Aorta (tissue), 5 donors: Measurements from ENCODE around the gene INSM1. TPM values are rescaled to one million over a fixed set of nuclear protein-coding genes. Genes with fewer than 3 reads are reported as not detected.
"Not testable (repeated sequence)": the region's sequence is repeated elsewhere in the genome, so short reads cannot be mapped to it uniquely, and the experiment has no call there.

Experiments used
- ATAC-seq: fragments of 200-7000 bp; cut with Tn5 transposase; one replicate; pipeline ENCODE4 v1.9.1; 2022; ENCODE audit warnings: moderate library complexity; ENCODE audit not compliant: low FRiP score
- DNase-seq, 2 donors: peaks; one replicate each; pipeline ENCODE4 v3.0.0-alpha.2; 2020
- H3K27ac ChIP-seq, 2 donors: one replicate each; pipeline ENCODE4 v1.5.1; 2013; ENCODE audit warnings: low read length in 2 of 2, mild to moderate bottlenecking in 2 of 2, moderate library complexity in 2 of 2, control low read depth in 1 of 2, inconsistent platforms in 1 of 2, low read depth in 1 of 2
- H3K27me3 ChIP-seq, 2 donors: one replicate each; pipeline ENCODE4 v1.6.1; 2013; ENCODE audit warnings: control low read depth in 1 of 2, low read length in 1 of 2, mild to moderate bottlenecking in 1 of 2, moderate library complexity in 1 of 2; ENCODE audit not compliant: insufficient read depth in 2 of 2, control insufficient read depth in 1 of 2
- H3K36me3 ChIP-seq, 2 donors: one replicate each; pipeline ENCODE4 v1.6.1; 2013; ENCODE audit warnings: control low read depth in 1 of 2, low read length in 1 of 2, mild to moderate bottlenecking in 1 of 2; ENCODE audit not compliant: insufficient read depth in 2 of 2, control insufficient read depth in 1 of 2
- H3K4me1 ChIP-seq, 2 donors: one replicate each; pipeline ENCODE4 v1.6.1; 2013; ENCODE audit warnings: low read length in 2 of 2, control low read depth in 1 of 2, mild to moderate bottlenecking in 1 of 2, moderate library complexity in 1 of 2; ENCODE audit not compliant: insufficient read depth in 2 of 2, control insufficient read depth in 1 of 2
- H3K4me3 ChIP-seq, 2 donors: one replicate each; pipeline ENCODE4 v1.5.1; 2013; ENCODE audit warnings: low read length in 2 of 2, control low read depth in 1 of 2, mild to moderate bottlenecking in 1 of 2
- H3K9me3 ChIP-seq: one replicate; pipeline ENCODE4 v1.6.1; 2013; ENCODE audit warnings: mild to moderate bottlenecking, low read length; ENCODE audit not compliant: control insufficient read depth
- WGBS, 2 donors: extraction: QIAGEN DNeasy Blood & Tissue Kit; methylation state at CpG; one replicate each; pipeline ENCODE4 v1.1.7; 2013; 5-methylcytosine and 5-hydroxymethylcytosine counted together
- intact Hi-C, 2 donors: fragments of 100-400 bp; cut with DNase I; formaldehyde crosslinking; loops; one replicate each; pipeline versions ENCODE4 v1.14.2 to v1.15.0; 2022
- polyA plus RNA-seq, 2 donors: library from polyadenylated mRNA; stranded (reverse); fragments of 200-250 nt; gene quantifications; one replicate each; pipeline ENCODE4 v1.2.3, GENCODE V29; 2013
- total RNA-seq, 2 donors: library from RNA; stranded (reverse); fragmentation: NEBNext Ultra II Directional; extraction: Animal tissue kit (Norgen Biotek cat#: 25700); gene quantifications; one replicate each; pipeline ENCODE4 v1.2.1, GENCODE V29; 2021
- donor health status: healthy with polysubstance abuse.
- donor health status: Bipolar disorder and iron deficiency.
- donor health status: DM: no; HTN: no; CAD: no.
- donor health status: DM: no; HTN: no; CAD: no.
- donor health status: DM: yes; HTN: yes; CAD: no.

INSM1 gene
- total and polyA plus RNA-seq, 4 donors = 0.25 TPM; not detected in 3

DNA sequence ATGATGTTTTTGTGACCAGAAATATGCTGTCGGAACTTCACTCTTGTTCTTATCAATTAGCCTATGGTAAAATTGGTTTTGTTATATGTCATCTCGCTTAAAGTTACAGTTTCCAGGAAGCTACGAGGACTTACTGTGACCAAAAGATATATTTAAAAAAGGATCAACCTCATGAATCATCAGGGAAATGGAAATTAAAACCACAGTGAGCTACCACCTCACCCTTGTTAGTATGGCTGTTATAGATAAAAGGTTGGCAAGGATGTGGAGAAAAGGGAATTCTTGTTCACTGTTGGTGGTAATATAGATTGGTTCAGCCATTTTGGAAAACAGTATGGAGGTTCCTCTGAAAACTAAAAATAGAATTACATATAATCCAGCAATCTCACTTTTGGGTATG is 14.3 kb upstream of the INSM1 start:
- no peak overlapping the region for H3K27ac ChIP-seq

DNA sequence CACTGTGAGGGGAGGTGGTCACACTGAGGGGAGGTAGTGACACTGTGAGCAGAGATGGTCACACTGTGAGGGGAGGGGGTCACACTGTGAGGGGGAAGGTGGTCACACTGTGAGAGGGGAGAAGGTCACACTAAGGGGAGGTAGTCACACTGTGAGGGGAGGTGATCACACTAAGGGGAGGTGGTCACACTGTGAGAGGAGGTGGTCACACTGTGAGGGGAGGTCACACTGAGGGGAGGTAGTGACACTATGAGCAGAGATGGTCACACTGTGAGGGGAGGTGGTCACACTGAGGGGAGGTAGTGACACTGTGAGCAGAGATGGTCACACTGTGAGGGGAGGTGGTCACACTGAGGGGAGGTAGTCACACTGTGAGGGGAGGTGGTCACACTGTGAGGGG is 12.4 kb upstream of the INSM1 start:
- intact Hi-C loops, H3K4me1 ChIP-seq, ATAC-seq, H3K27ac ChIP-seq, H3K36me3 ChIP-seq, H3K9me3 ChIP-seq, DNase-seq, H3K4me3 ChIP-seq, H3K27me3 ChIP-seq: not testable (repeated sequence)

More for the DNA sequence above, 14.3 kb upstream of the INSM1 start:
- WGBS, 2 donors = 74 to 75% methylated on average over 3 of the region's 3 CpGs
- H3K4me1 ChIP-seq = no peaks in the 10 kb centered on the region
- DNase-seq (no peak), ATAC-seq (no peak)
- no peaks in the 10 kb centered on the region for H3K27me3 ChIP-seq
- H3K36me3 ChIP-seq = no peaks in the 10 kb centered on the region
- H3K4me3 ChIP-seq = no peak overlapping the region
- intact Hi-C loops = no loop called here
- H3K9me3 ChIP-seq = peaks cover 2% of the 10 kb centered on the region

DNA sequence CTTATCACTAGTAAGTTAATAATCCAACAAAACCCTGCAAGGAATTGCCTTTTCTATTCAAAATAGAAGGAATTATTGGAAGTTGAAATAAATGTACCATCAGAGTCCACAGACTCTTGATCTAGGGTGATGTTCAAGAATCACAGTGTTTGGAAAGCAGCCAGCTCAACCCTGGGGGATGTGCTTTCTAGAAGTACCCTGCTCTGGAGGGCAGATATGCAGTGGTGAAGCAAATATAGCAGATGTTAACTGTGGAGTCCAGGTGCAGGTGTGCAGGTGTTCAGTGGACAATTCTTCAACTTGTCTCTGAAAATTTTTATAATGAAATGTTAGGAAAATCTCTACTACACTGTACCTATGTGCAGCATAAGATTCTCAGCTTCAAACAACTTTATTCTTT is 9.1 kb upstream of the INSM1 start:
- H3K36me3 ChIP-seq = no peaks in the 10 kb centered on the region
- H3K9me3 ChIP-seq = no peaks in the 10 kb centered on the region
- ATAC-seq (no peak), DNase-seq (no peak)
- intact Hi-C loops = no loop called here
- H3K27me3 ChIP-seq = no peaks in the 10 kb centered on the region
- H3K4me3 ChIP-seq = no peak overlapping the region
- no peak overlapping the region for H3K27ac ChIP-seq
- H3K4me1 ChIP-seq = peaks cover 0 to 2% of the 10 kb centered on the region in 2 donors

DNA sequence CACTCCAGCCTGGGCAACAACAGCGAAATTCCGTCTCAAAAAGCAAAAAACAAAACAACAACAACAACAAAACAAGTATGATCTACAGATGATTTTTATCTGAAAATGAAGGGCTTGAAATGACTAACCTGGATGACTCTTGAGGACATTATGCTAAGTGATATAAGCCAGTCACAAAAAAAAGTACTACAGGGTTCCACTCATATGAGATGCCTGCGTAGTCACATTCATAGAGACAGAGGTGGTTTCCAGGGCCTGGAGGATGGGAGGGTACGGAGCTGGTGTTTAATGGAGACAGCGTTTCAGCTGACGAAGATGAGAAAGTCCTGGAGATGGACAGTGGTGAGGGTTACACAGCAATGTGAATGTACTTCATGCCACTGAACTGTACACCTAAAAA is 8.3 kb upstream of the INSM1 start:
- intact Hi-C loops = no loop called here
- DNase-seq (no peak), ATAC-seq (no peak)
- Histone ChIP-seq H3K36me3 (no peaks in the 10 kb centered on the region), H3K27me3 (no peaks in the 10 kb centered on the region), H3K9me3 (no peaks in the 10 kb centered on the region), H3K27ac (no peak overlapping the region), H3K4me3 (no peak overlapping the region), H3K4me1 (peaks cover 0 to 2% of the 10 kb centered on the region in 2 donors)
- WGBS, 2 donors = 78 to 80% methylated on average over 6 of the region's 6 CpGs

DNA sequence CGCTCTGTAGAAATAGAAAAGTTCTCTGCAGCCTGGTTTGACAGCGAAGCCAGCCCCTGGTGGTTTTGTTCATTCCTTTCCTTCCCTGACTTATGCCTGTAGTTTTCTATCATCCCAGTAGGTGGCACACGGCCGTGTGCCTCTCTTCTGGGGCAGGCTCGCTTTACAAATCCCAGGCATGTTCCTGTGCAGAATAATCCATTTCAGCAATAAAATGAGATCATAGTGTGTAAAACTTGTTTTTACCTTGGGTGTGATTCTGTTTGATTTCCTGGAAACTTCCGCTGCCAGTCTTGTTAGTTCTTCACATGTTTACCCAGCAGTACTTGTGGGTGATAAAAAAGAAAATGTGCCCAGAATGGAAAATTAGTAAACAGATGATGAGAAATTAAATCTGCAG is 7.4 kb upstream of the INSM1 start:
- Histone ChIP-seq H3K4me1 (peaks cover 0 to 2% of the 10 kb centered on the region in 2 donors), H3K36me3 (no peaks in the 10 kb centered on the region), H3K27ac (no peak overlapping the region), H3K4me3 (no peak overlapping the region), H3K9me3 (no peaks in the 10 kb centered on the region), H3K27me3 (no peaks in the 10 kb centered on the region)
- ATAC-seq (peak; percentile 80), DNase-seq (no peak)
- 2 to 3% methylated on average over 6 of the region's 6 CpGs for WGBS, 2 donors
- intact Hi-C loops = no loop called here

DNA sequence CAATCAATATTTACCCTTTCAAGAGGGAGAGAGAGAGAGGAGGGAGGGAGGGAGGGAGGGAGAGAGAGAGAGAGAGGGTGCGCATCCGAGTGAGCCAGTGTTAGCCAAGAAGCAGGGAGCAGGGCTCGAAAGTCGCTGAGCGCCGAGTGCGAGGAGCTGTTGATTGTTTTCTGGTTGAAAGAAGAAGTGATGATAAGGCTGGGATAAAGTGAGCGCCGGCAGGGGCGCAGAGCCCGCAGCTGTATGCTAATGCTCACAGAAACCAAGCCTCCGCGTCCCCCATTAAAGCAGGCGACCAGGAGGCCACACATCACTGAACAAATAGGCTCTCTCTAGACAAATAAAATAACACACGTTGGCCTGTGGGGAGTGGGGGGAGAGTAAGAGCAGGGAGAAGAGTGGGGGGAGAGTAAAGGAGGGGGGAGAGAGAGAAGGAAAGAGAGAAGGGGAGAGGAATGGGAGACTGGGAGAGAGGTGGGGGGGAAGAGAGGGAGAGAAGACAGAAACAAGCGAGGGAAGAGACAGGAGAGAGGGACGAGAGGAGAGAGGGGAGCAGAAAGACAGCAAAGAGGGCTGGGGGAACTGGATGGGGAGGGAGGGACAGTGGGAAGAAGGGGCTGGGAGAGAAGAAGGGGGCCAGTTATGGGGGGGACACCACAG is 5.0 kb upstream of the INSM1 start:
- intact Hi-C loops = no loop called here
- DNase-seq (no peak), ATAC-seq (no peak)
- Histone ChIP-seq H3K4me3 (no peak overlapping the region), H3K27ac (no peak overlapping the region), H3K27me3 (no peaks in the 10 kb centered on the region), H3K4me1 (peaks cover 0 to 2% of the 10 kb centered on the region in 2 donors), H3K36me3 (no peaks in the 10 kb centered on the region), H3K9me3 (no peaks in the 10 kb centered on the region)
- 2 to 3% methylated on average over 17 of the region's 17 CpGs for WGBS, 2 donors

DNA sequence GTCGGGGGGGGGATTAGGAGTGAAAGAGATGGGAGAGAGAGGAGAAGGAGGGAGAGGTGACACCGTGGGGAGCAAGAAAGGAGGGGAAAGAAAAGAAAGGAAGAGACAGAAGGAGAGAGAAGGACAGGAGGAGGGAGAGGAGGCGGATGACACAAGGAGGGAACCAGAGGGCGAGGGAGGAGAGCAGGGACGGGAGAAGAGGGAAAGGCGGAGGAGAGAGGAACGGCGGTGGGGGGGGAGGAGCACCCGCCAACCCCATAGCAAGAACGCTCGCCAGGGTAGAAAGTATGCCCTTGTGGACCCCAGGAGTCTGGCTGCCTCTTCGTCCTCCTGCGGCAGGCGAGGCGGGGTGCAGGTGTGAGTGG is 4.5 kb upstream of the INSM1 start:
- WGBS, 2 donors = 3% methylated on average over 12 to 15 of the region's 15 CpGs
- intact Hi-C loops = no loop called here
- Histone ChIP-seq H3K4me1 (peaks cover 0 to 2% of the 10 kb centered on the region in 2 donors), H3K36me3 (no peaks in the 10 kb centered on the region), H3K4me3 (no peak overlapping the region), H3K27ac (no peak overlapping the region), H3K27me3 (no peaks in the 10 kb centered on the region), H3K9me3 (no peaks in the 10 kb centered on the region)
- ATAC-seq (no peak), DNase-seq (no peak)

DNA sequence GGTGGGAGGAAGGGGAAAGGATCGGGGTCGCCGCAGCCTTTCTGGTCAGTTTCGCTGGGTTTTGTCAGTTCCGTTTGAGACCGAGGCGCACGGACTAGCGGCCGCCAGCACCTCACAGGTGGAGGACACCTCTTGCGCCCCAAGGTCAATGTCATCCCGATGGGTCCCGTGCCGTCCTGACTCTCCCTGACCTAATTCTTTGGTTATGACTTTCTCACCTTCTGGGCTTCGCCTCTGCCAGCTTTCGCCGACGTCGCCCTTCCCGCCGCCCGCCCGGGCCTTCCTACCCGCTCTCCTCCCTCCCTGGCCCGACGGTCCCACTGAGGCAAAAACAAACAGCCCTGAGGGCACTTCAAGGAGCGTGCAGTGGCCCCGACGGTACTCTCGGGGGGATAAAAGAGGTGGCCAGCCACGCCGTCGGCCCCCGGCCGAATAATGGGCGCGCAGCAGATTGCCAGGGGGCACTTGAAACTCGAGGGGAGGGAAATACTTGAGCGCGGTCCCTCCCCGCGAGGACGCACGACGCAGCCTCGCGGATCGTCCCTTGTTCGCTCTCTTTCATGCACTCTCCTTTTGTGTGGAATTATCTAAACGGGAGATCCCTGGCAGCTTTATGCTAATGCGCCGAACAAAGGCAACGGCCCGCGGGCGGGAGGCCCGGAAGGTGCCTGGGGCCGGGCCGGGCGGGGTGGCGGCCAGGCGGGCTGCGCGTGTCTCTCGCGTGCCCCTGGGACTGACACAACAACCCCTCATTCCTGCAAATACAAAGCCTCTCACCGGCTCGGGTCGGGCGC is 3.9 kb upstream of the INSM1 start:
- DNase-seq = no peak
- intact Hi-C loops = no loop called here
- Histone ChIP-seq H3K27ac (no peak overlapping the region), H3K4me1 (peaks cover 0 to 2% of the 10 kb centered on the region in 2 donors), H3K36me3 (no peaks in the 10 kb centered on the region), H3K4me3 (no peak overlapping the region), H3K9me3 (no peaks in the 10 kb centered on the region), H3K27me3 (no peaks in the 10 kb centered on the region)
- no peak for ATAC-seq
- WGBS, 2 donors = 1 to 2% methylated on average over 68 to 70 of the region's 70 CpGs
